ENCODE results near the gene ZNF428.

GRCh38 chr19:43594081-43594697, 25.2 kb downstream of the ZNF428 start:
- TF ChIP-seq CTCF (IDR thresholded peaks at IDR 0.05) (no peak), EZH2phosphoT487 (IDR thresholded peaks at IDR 0.05) (no peak), EZH2 (IDR thresholded peaks at IDR 0.05) (no peak)

Measured in neural progenitor cell (in vitro differentiated cells).